ENCODE results near the gene CACNA1B.

The CACNA1B gene

DNA sequence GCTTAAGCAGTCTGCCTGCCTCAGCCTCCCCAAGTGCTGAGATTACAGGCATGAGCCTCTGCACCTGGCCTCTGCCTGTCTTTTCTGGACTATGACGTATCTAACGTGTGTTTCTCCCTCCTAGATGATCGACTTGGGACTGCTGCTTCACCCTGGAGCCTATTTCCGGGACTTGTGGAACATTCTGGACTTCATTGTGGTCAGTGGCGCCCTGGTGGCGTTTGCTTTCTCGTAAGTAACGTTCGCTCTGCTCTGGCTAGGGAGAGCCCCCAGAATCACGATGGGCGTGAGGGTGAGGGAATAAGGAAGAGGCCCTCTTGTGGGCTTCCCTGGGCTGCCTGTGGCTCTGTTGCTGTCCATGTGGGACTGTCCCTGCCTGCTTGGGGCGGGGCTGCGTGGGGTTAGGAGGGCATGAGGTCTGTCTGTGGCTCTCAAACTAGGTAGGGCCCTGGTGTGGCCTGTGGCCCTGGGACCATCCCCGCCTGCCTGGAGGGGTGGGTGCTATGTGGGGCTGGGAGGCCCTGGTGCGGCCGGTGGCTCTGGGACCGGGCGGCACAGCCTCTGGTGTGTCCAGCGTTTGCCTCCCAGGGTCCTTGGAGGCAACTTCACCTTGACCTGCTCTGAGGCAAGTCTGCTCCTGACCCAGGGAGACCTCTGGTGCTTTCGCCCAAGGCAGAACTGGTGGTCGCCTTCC lies 171.7 kb downstream of the CACNA1B start:
- no peaks in the 10 kb centered on the region for H3K9me3 ChIP-seq (ENCODE audit: insufficient read depth, low read length)
- no peak overlapping the region for H3K9ac ChIP-seq (ENCODE audit: insufficient read length, low read depth)
- DNase-seq (ENCODE audit: low read depth, low spot score), result no peak
- no peaks in the 10 kb centered on the region for H3K4me1 ChIP-seq (ENCODE audit: insufficient read depth, insufficient read length)
- no peak overlapping the region for H3K4me3 ChIP-seq (ENCODE audit: insufficient read length, low read depth)
- H3K27me3 ChIP-seq (ENCODE audit: insufficient read depth, insufficient read length), result no peaks in the 10 kb centered on the region
- peaks cover 34% of the 10 kb centered on the region for H3K36me3 ChIP-seq (ENCODE audit: insufficient read depth, insufficient read length, low read length)
- TF ChIP-seq SUZ12 (IDR thresholded peaks at IDR 0.05; ENCODE audit: extremely low read depth, insufficient read depth, insufficient read length), result no peak
- no peak for TF ChIP-seq ZNF274 (IDR thresholded peaks at IDR 0.05; ENCODE audit: low read depth, low read length)
- TF ChIP-seq YY1 (IDR thresholded peaks at IDR 0.05; ENCODE audit: insufficient read depth, insufficient read length), result no peak

- H3K27me3 ChIP-seq (ENCODE audit: insufficient read depth, insufficient read length), result no peaks in the 10 kb centered on the region
- TF ChIP-seq ZNF274 (IDR thresholded peaks at IDR 0.05; ENCODE audit: low read depth, low read length) (no peak), SUZ12 (IDR thresholded peaks at IDR 0.05; ENCODE audit: extremely low read depth, insufficient read depth, insufficient read length) (no peak), YY1 (IDR thresholded peaks at IDR 0.05; ENCODE audit: insufficient read depth, insufficient read length) (no peak)
- H3K4me1 ChIP-seq (ENCODE audit: insufficient read depth, insufficient read length), result no peaks in the 10 kb centered on the region
- H3K9me3 ChIP-seq (ENCODE audit: insufficient read depth, low read length), result no peaks in the 10 kb centered on the region
- no peak for DNase-seq (ENCODE audit: low read depth, low spot score)
- H3K9ac ChIP-seq (ENCODE audit: insufficient read length, low read depth), result no peak overlapping the region
- H3K36me3 ChIP-seq (ENCODE audit: insufficient read depth, insufficient read length, low read length), result peaks cover 38% of the 10 kb centered on the region
- no peak overlapping the region for H3K4me3 ChIP-seq (ENCODE audit: insufficient read length, low read depth)
These were observed 172.3 kb downstream of the CACNA1B start for GRCh38 chr9:138049779-138050471.

GRCh38 chr9:138050472-138051330 lies 173.1 kb downstream of the CACNA1B start:
- DNase-seq (ENCODE audit: low read depth, low spot score), result no peak
- peaks cover 41% of the 10 kb centered on the region for H3K36me3 ChIP-seq (ENCODE audit: insufficient read depth, insufficient read length, low read length)
- H3K9ac ChIP-seq (ENCODE audit: insufficient read length, low read depth), result no peak overlapping the region
- TF ChIP-seq ZNF274 (IDR thresholded peaks at IDR 0.05; ENCODE audit: low read depth, low read length), result no peak
- TF ChIP-seq SUZ12 (IDR thresholded peaks at IDR 0.05; ENCODE audit: extremely low read depth, insufficient read depth, insufficient read length), result no peak
- no peak for TF ChIP-seq YY1 (IDR thresholded peaks at IDR 0.05; ENCODE audit: insufficient read depth, insufficient read length)
- H3K9me3 ChIP-seq (ENCODE audit: insufficient read depth, low read length), result no peaks in the 10 kb centered on the region
- no peaks in the 10 kb centered on the region for H3K27me3 ChIP-seq (ENCODE audit: insufficient read depth, insufficient read length)
- no peak overlapping the region for H3K4me3 ChIP-seq (ENCODE audit: insufficient read length, low read depth)
- no peaks in the 10 kb centered on the region for H3K4me1 ChIP-seq (ENCODE audit: insufficient read depth, insufficient read length)

DNA sequence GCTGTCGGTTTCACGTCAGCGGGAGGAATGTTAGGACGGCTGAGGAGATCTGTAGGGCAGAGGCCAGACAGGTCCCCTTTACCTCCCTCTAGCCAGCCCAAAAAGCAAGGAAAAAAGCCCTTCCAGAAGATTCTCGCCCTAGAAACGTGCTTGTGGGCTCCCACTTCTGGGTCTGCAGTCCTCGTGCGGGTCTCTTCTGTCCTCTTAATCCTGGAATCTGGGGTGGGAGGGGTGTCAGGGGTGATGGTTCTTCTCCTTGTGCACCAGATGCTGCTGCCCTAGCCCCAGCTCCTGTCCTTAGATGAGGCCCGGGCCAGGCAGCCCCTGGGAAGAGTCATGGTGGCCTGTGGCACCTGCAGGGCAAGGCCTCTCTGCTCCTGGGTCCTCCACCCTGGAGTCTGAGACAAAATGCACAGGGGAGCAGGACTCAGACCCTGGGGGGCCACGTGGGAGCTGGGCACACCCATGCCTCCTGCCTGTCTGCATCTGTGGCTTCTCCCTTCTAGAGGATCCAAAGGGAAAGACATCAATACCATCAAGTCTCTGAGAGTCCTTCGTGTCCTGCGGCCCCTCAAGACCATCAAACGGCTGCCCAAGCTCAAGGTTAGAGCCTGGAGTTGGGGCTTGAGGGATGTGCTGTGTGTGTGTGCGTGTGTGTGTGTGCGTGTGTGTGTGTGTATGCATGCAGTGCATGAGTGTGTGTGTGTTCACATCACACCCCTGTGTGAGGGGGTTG lies 174.2 kb downstream of the CACNA1B start:
- H3K9ac ChIP-seq (ENCODE audit: insufficient read length, low read depth), result no peak overlapping the region
- no peak for DNase-seq (ENCODE audit: low read depth, low spot score)
- no peaks in the 10 kb centered on the region for H3K27me3 ChIP-seq (ENCODE audit: insufficient read depth, insufficient read length)
- H3K4me1 ChIP-seq (ENCODE audit: insufficient read depth, insufficient read length), result no peaks in the 10 kb centered on the region
- TF ChIP-seq YY1 (IDR thresholded peaks at IDR 0.05; ENCODE audit: insufficient read depth, insufficient read length) (no peak), ZNF274 (IDR thresholded peaks at IDR 0.05; ENCODE audit: low read depth, low read length) (no peak), SUZ12 (IDR thresholded peaks at IDR 0.05; ENCODE audit: extremely low read depth, insufficient read depth, insufficient read length) (no peak)
- peaks cover 41% of the 10 kb centered on the region for H3K36me3 ChIP-seq (ENCODE audit: insufficient read depth, insufficient read length, low read length)
- no peak overlapping the region for H3K4me3 ChIP-seq (ENCODE audit: insufficient read length, low read depth)
- H3K9me3 ChIP-seq (ENCODE audit: insufficient read depth, low read length), result no peaks in the 10 kb centered on the region

GRCh38 chr9:138052322-138052615 lies 174.7 kb downstream of the CACNA1B start:
- no peaks in the 10 kb centered on the region for H3K4me1 ChIP-seq (ENCODE audit: insufficient read depth, insufficient read length)
- no peak for DNase-seq (ENCODE audit: low read depth, low spot score)
- no peak for TF ChIP-seq ZNF274 (IDR thresholded peaks at IDR 0.05; ENCODE audit: low read depth, low read length)

GRCh38 chr9:138052635-138053320 lies 175.2 kb downstream of the CACNA1B start:
- TF ChIP-seq SUZ12 (IDR thresholded peaks at IDR 0.05; ENCODE audit: extremely low read depth, insufficient read depth, insufficient read length) (no peak), ZNF274 (IDR thresholded peaks at IDR 0.05; ENCODE audit: low read depth, low read length) (no peak), YY1 (IDR thresholded peaks at IDR 0.05; ENCODE audit: insufficient read depth, insufficient read length) (no peak)
- no peaks in the 10 kb centered on the region for H3K27me3 ChIP-seq (ENCODE audit: insufficient read depth, insufficient read length)
- no peaks in the 10 kb centered on the region for H3K9me3 ChIP-seq (ENCODE audit: insufficient read depth, low read length)
- H3K4me1 ChIP-seq (ENCODE audit: insufficient read depth, insufficient read length), result no peaks in the 10 kb centered on the region
- H3K36me3 ChIP-seq (ENCODE audit: insufficient read depth, insufficient read length, low read length), result peaks cover 37% of the 10 kb centered on the region
- H3K4me3 ChIP-seq (ENCODE audit: insufficient read length, low read depth), result no peak overlapping the region
- no peak overlapping the region for H3K9ac ChIP-seq (ENCODE audit: insufficient read length, low read depth)
- no peak for DNase-seq (ENCODE audit: low read depth, low spot score)

More at GRCh38 chr9:138052322-138052615, 174.7 kb downstream of the CACNA1B start:
- Histone ChIP-seq H3K9ac (ENCODE audit: insufficient read length, low read depth) (no peak overlapping the region), H3K4me3 (ENCODE audit: insufficient read length, low read depth) (no peak overlapping the region), H3K9me3 (ENCODE audit: insufficient read depth, low read length) (no peaks in the 10 kb centered on the region), H3K27me3 (ENCODE audit: insufficient read depth, insufficient read length) (no peaks in the 10 kb centered on the region), H3K36me3 (ENCODE audit: insufficient read depth, insufficient read length, low read length) (peaks cover 38% of the 10 kb centered on the region)
